Duodenal mucosa (tissue), 2 donors: Measurements from ENCODE around the gene CADPS2.
"Not testable (repeated sequence)": the region's sequence is repeated elsewhere in the genome, so short reads cannot be mapped to it uniquely, and the experiment has no call there.

Source experiments
- H3K27ac ChIP-seq: one replicate; pipeline ENCODE4 v1.7.0; 2013; ENCODE audit warnings: low read depth, low read length
- H3K27me3 ChIP-seq, 2 donors: one replicate each; pipeline ENCODE4 v1.7.0; 2013; ENCODE audit warnings: low read length in 2 of 2, control low read depth in 1 of 2; ENCODE audit not compliant: insufficient read depth in 2 of 2, control insufficient read depth in 1 of 2
- H3K36me3 ChIP-seq, 2 donors: one replicate each; pipeline ENCODE4 v1.7.0; 2013; ENCODE audit warnings: low read length in 2 of 2, control low read depth in 1 of 2; ENCODE audit not compliant: insufficient read depth in 2 of 2, control insufficient read depth in 1 of 2
- H3K4me1 ChIP-seq, 2 donors: one replicate each; pipeline ENCODE4 v1.7.0; 2013; ENCODE audit warnings: low read length in 2 of 2, control low read depth in 1 of 2; ENCODE audit not compliant: insufficient read depth in 2 of 2, control insufficient read depth in 1 of 2
- H3K4me3 ChIP-seq, 2 donors: one replicate each; pipeline ENCODE4 v1.7.0; 2013; ENCODE audit warnings: low read length in 2 of 2, low read depth in 1 of 2
- H3K9ac ChIP-seq, 2 donors: one replicate each; pipeline ENCODE4 v1.7.0; 2013; ENCODE audit warnings: low read length in 2 of 2, low read depth in 1 of 2
- H3K9me3 ChIP-seq, 2 donors: one replicate each; pipeline ENCODE4 v1.7.0; 2013; ENCODE audit warnings: low read length in 2 of 2, control low read depth in 1 of 2; ENCODE audit not compliant: control insufficient read depth in 1 of 2

The CADPS2 gene

GRCh38 chr7:122834571-122834942 is 51.7 kb downstream of the CADPS2 start:
- H3K36me3 ChIP-seq = not testable (repeated sequence)

GRCh38 chr7:122833888-122834570 is 52.2 kb downstream of the CADPS2 start:
- H3K4me1 ChIP-seq = no peaks in the 10 kb centered on the region
- H3K27ac ChIP-seq = no peak overlapping the region
- H3K36me3 ChIP-seq = no peaks in the 10 kb centered on the region
- no peaks in the 10 kb centered on the region for H3K27me3 ChIP-seq
- no peaks in the 10 kb centered on the region for H3K9me3 ChIP-seq
- no peak overlapping the region for H3K9ac ChIP-seq
- no peak overlapping the region for H3K4me3 ChIP-seq

More at GRCh38 chr7:122834571-122834942, 51.7 kb downstream of the CADPS2 start:
- H3K27ac ChIP-seq, H3K4me1 ChIP-seq, H3K27me3 ChIP-seq, H3K9me3 ChIP-seq, H3K9ac ChIP-seq, H3K4me3 ChIP-seq: not testable (repeated sequence)

- H3K9me3 ChIP-seq = no peaks in the 10 kb centered on the region
- no peaks in the 10 kb centered on the region for H3K27me3 ChIP-seq
- no peak overlapping the region for H3K9ac ChIP-seq
- H3K4me3 ChIP-seq = no peak overlapping the region
- no peak overlapping the region for H3K27ac ChIP-seq
- H3K4me1 ChIP-seq = no peaks in the 10 kb centered on the region
- no peaks in the 10 kb centered on the region for H3K36me3 ChIP-seq
Observed at GRCh38 chr7:122831436-122831835, 54.8 kb downstream of the CADPS2 start.

GRCh38 chr7:122829962-122830361 is 56.3 kb downstream of the CADPS2 start:
- H3K36me3 ChIP-seq = no peaks in the 10 kb centered on the region
- H3K4me3 ChIP-seq = no peak overlapping the region
- no peak overlapping the region for H3K9ac ChIP-seq
- H3K27ac ChIP-seq = no peak overlapping the region
- H3K27me3 ChIP-seq = no peaks in the 10 kb centered on the region
- H3K9me3 ChIP-seq = no peaks in the 10 kb centered on the region
- no peaks in the 10 kb centered on the region for H3K4me1 ChIP-seq

DNA sequence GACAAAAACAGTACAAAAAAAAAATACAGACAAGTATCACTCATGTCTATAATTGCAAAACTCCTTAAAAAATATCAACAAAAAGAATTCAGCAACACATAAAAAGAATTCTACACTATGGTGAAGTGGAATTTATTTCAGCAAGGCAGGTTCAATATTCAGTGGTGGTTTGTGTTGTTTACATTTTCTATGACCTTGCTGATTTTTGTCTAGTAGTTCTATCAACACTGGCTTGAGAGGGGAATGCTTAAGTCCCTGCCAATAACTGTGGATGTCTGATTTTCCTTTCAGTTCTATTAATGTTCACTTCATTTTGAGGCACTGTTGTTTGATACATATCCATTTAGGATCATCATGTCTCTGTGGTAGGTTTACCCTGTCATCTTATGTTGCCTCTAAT is 58.5 kb downstream of the CADPS2 start:
- Histone ChIP-seq H3K27me3 (no peaks in the 10 kb centered on the region), H3K27ac (no peak overlapping the region), H3K36me3 (no peaks in the 10 kb centered on the region), H3K9me3 (no peaks in the 10 kb centered on the region), H3K4me1 (no peaks in the 10 kb centered on the region), H3K9ac (no peak overlapping the region), H3K4me3 (no peak overlapping the region)

- H3K9me3 ChIP-seq = no peaks in the 10 kb centered on the region
- no peaks in the 10 kb centered on the region for H3K4me1 ChIP-seq
- H3K36me3 ChIP-seq = no peaks in the 10 kb centered on the region
- no peak overlapping the region for H3K4me3 ChIP-seq
- no peaks in the 10 kb centered on the region for H3K27me3 ChIP-seq
- no peak overlapping the region for H3K27ac ChIP-seq
- no peak overlapping the region for H3K9ac ChIP-seq
Observed at GRCh38 chr7:122813845-122814244, 72.4 kb downstream of the CADPS2 start.

DNA sequence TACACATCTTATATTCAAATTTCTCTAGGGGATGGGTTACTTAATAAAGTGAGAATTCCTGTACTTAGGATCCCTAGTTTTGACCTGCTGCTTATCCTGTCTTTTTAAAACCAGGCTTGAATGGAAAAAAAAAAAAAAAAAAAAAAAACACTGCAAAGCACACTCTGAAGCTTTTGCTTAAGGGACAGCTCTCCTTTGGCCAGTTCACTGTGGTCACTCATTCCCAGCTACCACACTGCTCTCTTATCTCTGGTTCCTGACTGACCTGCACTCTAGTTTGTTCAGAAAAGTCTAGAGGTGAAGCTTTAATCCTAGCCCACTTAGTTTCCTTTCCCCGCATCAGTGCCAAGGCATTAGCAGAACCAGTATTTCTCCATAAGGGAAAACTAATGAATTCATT is 82.4 kb downstream of the CADPS2 start:
- H3K27me3 ChIP-seq = no peaks in the 10 kb centered on the region
- no peaks in the 10 kb centered on the region for H3K9me3 ChIP-seq
- no peaks in the 10 kb centered on the region for H3K4me1 ChIP-seq
- H3K36me3 ChIP-seq = no peaks in the 10 kb centered on the region
- no peak overlapping the region for H3K9ac ChIP-seq
- no peak overlapping the region for H3K4me3 ChIP-seq
- no peak overlapping the region for H3K27ac ChIP-seq

DNA sequence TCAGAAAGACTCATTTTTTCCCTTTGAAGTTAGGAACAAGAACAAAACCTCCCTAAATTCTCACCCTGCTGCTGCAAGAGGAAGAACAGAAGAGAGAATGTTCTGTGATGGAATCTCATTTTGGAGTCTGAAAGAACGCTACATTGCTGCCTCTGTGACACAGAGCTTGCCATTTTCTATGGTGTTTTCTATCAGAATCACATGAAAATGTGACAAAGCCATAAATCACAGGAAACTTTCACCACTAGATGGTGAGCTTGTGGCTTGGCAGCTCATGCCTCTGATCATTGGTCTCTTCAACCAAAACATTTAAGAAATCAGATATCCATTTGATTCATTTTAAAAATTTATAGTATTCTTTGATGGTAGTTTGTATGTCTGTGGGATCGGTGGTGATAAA is 82.9 kb downstream of the CADPS2 start:
- Histone ChIP-seq H3K36me3 (no peaks in the 10 kb centered on the region), H3K27me3 (no peaks in the 10 kb centered on the region), H3K4me1 (no peaks in the 10 kb centered on the region), H3K4me3 (no peak overlapping the region), H3K27ac (no peak overlapping the region), H3K9me3 (no peaks in the 10 kb centered on the region), H3K9ac (no peak overlapping the region)

GRCh38 chr7:122802301-122802751 is 83.9 kb downstream of the CADPS2 start:
- Histone ChIP-seq H3K4me3 (no peak overlapping the region), H3K4me1 (no peaks in the 10 kb centered on the region), H3K27me3 (no peaks in the 10 kb centered on the region), H3K9me3 (no peaks in the 10 kb centered on the region), H3K27ac (no peak overlapping the region), H3K9ac (no peak overlapping the region), H3K36me3 (no peaks in the 10 kb centered on the region)

DNA sequence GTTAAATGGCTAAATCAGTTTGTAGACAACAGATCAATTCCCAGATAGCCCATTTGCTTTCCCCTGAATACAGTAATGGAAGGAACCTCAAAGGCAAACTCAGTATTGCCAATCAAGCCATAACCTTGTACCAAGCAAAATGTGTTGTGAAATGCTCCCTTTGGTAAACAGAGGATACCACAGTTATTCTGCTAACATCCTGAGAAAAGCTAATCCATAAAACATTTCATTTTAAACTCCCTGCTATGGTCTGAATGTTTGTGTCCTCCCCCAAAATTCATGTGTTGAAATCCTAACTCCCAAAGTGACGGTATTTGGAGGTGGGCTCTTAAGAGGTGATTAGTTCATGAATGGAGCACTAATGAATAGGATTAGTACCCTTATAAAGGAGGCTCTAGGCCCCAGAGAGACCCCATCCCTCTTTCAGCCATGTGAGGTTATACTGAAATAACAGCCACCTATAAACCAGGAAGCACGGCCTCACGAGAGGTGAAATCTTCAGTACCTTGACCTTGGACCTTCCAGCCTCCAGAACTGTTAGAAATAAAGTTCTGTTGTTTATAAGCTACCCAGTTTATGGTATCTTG is 94.2 kb downstream of the CADPS2 start:
- Histone ChIP-seq H3K9me3 (no peaks in the 10 kb centered on the region), H3K9ac (no peak overlapping the region), H3K4me3 (no peak overlapping the region), H3K4me1 (no peaks in the 10 kb centered on the region), H3K36me3 (peaks cover 0 to 4% of the 10 kb centered on the region in 2 donors), H3K27ac (no peak overlapping the region), H3K27me3 (no peaks in the 10 kb centered on the region)
